Measurements from ENCODE around the gene THG1L. TPM values are rescaled to one million over a fixed set of nuclear protein-coding genes. Genes with fewer than 3 reads are reported as not detected.
"Not testable (repeated sequence)": the region's sequence is repeated elsewhere in the genome, so short reads cannot be mapped to it uniquely, and the experiment has no call there.

THG1L gene
- total RNA-seq (10 to 100 TPM; 11.9 to 18.1 TPM), polyA plus RNA-seq (ENCODE audit: insufficient read depth, low read depth, low replicate concordance) (14.0 TPM)
- long read RNA-seq, donor 1, transcript THG1L-201 (6 exons, 3,107 nt) = major isoform, 15 of 23 reads
- long read RNA-seq, donor 1, partial matches to known transcripts = 8 of 23 reads
- long read RNA-seq, donor 1, other reads (novel, unspliced or antisense) = 0 of 23 reads
- long read RNA-seq, donor 2, transcript THG1L-201 (6 exons, 3,107 nt) = major isoform, 8 of 14 reads
- long read RNA-seq, donor 2, partial matches to known transcripts = 6 of 14 reads
- long read RNA-seq, donor 2, other reads (novel, unspliced or antisense) = 0 of 14 reads

- DNase-seq = peak; percentile 100
- intact Hi-C loops (cut with DNase I; ENCODE audit: low total_unique reads) = no loop called here
- no peaks in the 10 kb centered on the region for H3K9me3 ChIP-seq
Observed at GRCh38 chr5:157731272-157732129, at the start of gene THG1L. TSS of gene THG1L (plus strand) at chr5:157731420. CDS start at chr5:157731441, 21 bp downstream.

DNA sequence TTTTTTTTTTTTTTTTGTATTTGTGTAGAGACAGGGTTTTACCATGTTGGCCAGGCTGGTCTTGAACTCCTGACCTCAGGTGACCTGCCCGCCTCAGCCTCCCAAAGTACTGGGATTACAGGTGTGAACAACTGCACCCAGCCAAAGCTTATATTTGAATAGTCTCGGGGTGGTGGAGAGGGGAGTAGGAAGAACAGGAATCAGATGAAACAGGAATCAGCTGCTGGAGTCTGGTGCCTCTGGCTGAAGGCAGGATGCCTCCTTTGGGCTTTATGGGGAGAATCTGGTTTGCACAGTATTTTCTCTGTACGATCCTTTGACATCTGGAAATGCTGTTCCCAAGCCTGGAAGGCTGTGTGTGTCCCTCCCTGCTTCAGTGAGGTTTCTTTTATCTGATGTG lies 49.0 kb upstream of the THG1L start:
- WGBS, 2 donors = 64 to 72% methylated on average over 3 of the region's 3 CpGs
- Histone ChIP-seq H3K9me3 (no peaks in the 10 kb centered on the region), H3K4me3 (no peak overlapping the region), H3K4me1 (peaks cover 15% of the 10 kb centered on the region), H3K36me3 (ENCODE audit: low read depth, missing control alignments) (no peaks in the 10 kb centered on the region), H3K27me3 (no peaks in the 10 kb centered on the region), H3K27ac (no peak overlapping the region)
- no peak for DNase-seq
- TF ChIP-seq POLR2A (IDR thresholded peaks at IDR 0.05) = no peak
- TF ChIP-seq, protein P1, sequence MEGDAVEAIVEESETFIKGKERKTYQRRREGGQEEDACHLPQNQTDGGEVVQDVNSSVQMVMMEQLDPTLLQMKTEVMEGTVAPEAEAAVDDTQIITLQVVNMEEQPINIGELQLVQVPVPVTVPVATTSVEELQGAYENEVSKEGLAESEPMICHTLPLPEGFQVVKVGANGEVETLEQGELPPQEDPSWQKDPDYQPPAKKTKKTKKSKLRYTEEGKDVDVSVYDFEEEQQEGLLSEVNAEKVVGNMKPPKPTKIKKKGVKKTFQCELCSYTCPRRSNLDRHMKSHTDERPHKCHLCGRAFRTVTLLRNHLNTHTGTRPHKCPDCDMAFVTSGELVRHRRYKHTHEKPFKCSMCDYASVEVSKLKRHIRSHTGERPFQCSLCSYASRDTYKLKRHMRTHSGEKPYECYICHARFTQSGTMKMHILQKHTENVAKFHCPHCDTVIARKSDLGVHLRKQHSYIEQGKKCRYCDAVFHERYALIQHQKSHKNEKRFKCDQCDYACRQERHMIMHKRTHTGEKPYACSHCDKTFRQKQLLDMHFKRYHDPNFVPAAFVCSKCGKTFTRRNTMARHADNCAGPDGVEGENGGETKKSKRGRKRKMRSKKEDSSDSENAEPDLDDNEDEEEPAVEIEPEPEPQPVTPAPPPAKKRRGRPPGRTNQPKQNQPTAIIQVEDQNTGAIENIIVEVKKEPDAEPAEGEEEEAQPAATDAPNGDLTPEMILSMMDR (IDR thresholded peaks at IDR 0.05) = no peak
- intact Hi-C loops (cut with DNase I; ENCODE audit: low total_unique reads) = no loop called here

More at GRCh38 chr5:157731272-157732129, at the start of gene THG1L:
- peak within 1 kb of the TSS; percentile 90 to 93 for H3K27ac ChIP-seq
- no peaks in the 10 kb centered on the region for H3K27me3 ChIP-seq
- no peak for TF ChIP-seq POLR2A (IDR thresholded peaks at IDR 0.05)
- TF ChIP-seq, protein P1 (IDR thresholded peaks at IDR 0.05) = no peak
- no peaks in the 10 kb centered on the region for H3K36me3 ChIP-seq (ENCODE audit: low read depth, missing control alignments)
- WGBS, 2 donors = 1 to 2% methylated on average over 20 to 42 of the region's 47 CpGs
- H3K4me1 ChIP-seq = no peaks in the 10 kb centered on the region
- peak within 1 kb of the TSS; percentile 71 to 72 for H3K4me3 ChIP-seq

DNA sequence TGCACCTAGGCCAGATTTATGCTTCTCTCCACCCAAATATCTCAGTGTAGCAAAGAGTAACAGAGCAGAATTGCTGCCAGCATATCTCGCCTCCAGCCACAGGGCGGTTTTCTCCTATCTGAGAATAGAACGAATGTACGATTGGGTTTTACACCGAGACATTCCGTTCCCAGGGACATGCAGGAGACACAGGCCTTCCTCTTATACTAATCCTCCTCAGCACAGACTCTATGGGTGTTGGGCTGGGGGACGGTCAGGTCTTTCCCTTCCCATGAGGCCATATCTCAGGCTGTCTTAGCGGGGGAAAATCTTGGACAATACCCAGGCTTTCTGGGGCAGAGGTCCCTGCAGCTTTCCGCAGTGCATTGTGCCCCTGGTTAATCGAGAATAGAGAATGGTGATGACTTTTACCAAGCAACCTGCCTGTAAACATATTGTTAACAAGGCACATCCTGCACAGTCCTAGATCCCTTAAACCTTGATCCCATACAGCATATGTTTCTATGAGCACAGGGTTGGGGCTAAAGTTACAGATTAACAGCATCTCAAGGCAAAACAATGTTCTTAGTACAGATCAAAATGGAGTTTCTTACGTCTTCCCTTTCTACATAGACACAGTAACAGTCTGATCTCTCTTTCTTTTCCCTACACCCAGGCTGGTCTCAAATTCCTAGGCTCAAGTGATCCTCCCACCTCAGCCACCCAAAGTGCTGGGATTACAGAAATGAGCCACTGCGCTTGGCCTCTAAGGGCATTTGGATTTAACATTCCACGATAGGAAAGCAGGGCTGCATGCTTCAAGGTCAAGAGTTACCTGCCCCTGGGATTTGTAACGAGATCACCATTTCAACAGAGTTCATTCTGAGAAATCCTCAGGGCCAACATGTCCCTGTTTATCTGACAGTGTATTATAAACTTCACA lies 44.7 kb upstream of the THG1L start:
- H3K27me3 ChIP-seq; H3K36me3 ChIP-seq (ENCODE audit: low read depth, missing control alignments); H3K4me3 ChIP-seq; H3K9me3 ChIP-seq; intact Hi-C loops (cut with DNase I; ENCODE audit: low total_unique reads): not testable (repeated sequence)
- H3K27ac ChIP-seq = peak overlapping the region; percentile 63 to 69
- peak; percentile 62 for DNase-seq
- H3K4me1 ChIP-seq = peaks cover 22% of the 10 kb centered on the region
- 44 to 49% methylated on average over 14 of the region's 14 CpGs for WGBS, 2 donors

DNA sequence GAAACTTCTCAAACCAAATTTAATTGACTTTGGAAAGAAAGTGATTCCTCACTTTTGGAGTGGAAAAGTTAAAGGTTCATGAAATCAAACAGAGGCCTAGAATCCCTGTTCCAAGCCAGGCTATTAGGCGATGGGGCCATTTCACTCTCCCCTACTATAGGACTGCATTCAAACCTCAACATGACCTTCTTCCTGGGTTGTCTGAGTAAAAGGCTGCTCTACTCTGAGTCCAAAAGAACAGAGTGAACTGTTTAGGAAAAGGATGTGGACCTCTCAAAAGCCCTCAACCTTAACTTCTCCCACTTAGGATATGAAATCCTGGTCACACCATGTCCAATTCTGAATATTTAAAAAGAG lies 44.0 kb upstream of the THG1L start:
- H3K9me3 ChIP-seq = no peaks in the 10 kb centered on the region
- DNase-seq = no peak
- no peaks in the 10 kb centered on the region for H3K36me3 ChIP-seq (ENCODE audit: low read depth, missing control alignments)
- WGBS, 2 donors = 58 to 68% methylated on average over 1 of the region's 1 CpG
- no peaks in the 10 kb centered on the region for H3K27me3 ChIP-seq
- no peak overlapping the region for H3K4me3 ChIP-seq
- TF ChIP-seq, protein P1 (IDR thresholded peaks at IDR 0.05) = no peak
- TF ChIP-seq POLR2A (IDR thresholded peaks at IDR 0.05) = no peak
- peaks cover 22% of the 10 kb centered on the region for H3K4me1 ChIP-seq
- peak overlapping the region; percentile 63 to 69 for H3K27ac ChIP-seq
- intact Hi-C loops (cut with DNase I; ENCODE audit: low total_unique reads) = no loop called here

Measured in testis (tissue), 5 donors.